Cardiac fibroblast (primary cell): Measurements from ENCODE around the gene BCL2A1.

Source experiments
- DNase-seq, 2 donors: peaks; one replicate each; pipeline versions ENCODE4 v3.0.0 to v3.0.0-alpha.2; 2010; ENCODE audit warnings: low read depth in 2 of 2
- H3K4me3 ChIP-seq, 2 donors: replicated peaks in 1 of 2; 1 replicate in 1 of 2; 2 replicates in 1 of 2; pipeline ENCODE4 v1.5.1; 2011; ENCODE audit warnings: low read depth in 2 of 2, low read length in 2 of 2, mild to moderate bottlenecking in 2 of 2, moderate library complexity in 1 of 2
- TF ChIP-seq, protein P1 (sequence below): IDR thresholded peaks from one replicate; pipeline ENCODE4 v1.5.1; 2011; ENCODE audit warnings: low read depth, mild to moderate bottlenecking, low read length, inconsistent platforms

Gene BCL2A1

GRCh38 chr15:79956354-79956939, 14.5 kb downstream of the BCL2A1 start:
- H3K4me3 ChIP-seq = no peak overlapping the region
- TF ChIP-seq, protein P1, sequence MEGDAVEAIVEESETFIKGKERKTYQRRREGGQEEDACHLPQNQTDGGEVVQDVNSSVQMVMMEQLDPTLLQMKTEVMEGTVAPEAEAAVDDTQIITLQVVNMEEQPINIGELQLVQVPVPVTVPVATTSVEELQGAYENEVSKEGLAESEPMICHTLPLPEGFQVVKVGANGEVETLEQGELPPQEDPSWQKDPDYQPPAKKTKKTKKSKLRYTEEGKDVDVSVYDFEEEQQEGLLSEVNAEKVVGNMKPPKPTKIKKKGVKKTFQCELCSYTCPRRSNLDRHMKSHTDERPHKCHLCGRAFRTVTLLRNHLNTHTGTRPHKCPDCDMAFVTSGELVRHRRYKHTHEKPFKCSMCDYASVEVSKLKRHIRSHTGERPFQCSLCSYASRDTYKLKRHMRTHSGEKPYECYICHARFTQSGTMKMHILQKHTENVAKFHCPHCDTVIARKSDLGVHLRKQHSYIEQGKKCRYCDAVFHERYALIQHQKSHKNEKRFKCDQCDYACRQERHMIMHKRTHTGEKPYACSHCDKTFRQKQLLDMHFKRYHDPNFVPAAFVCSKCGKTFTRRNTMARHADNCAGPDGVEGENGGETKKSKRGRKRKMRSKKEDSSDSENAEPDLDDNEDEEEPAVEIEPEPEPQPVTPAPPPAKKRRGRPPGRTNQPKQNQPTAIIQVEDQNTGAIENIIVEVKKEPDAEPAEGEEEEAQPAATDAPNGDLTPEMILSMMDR = no peak
- no peak for DNase-seq

DNA sequence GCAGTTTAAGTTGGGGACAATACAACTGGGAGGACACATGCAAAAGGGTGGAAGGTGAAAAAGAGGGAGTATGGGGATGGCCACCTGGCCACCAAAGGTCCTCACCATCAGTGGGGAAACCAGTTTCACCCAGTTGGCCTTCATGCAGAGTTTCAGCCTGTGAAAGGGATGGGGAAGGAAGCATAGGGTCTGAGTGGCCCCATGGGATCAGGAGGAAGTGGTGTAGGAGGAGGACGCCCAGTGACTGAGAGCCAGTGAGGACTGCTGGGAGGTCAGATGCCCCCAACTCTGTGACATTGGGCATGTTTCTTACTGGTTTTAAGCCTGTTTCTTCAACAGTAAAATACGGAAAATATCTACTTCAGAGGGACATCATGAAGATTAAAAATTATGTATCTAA, 16.3 kb downstream of the BCL2A1 start:
- no peak for DNase-seq
- TF ChIP-seq, protein P1 = no peak
- H3K4me3 ChIP-seq = no peak overlapping the region

DNA sequence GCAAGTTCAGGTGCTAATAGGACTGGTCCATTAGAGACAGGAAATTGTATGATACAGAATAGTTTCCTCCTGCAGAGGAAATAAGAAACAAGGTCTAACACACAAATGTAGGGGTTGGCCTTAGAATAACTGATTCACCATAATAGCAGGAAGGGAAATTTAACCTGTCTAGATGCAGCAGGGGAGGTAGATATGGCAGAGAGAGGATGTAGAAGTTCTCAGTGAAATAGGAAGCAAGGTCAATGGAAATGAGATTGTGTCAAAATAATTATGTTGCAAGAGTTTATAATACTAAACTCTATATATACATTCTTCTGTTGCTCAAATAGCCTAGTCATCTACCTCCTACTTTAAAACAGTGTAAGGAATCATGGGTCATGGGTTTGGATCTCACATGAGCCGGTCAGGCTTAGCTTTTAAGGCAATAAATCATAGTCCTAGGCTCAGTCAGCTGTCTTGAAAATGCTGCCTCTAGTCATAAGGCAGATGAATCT, 17.0 kb downstream of the BCL2A1 start:
- no peak for DNase-seq
- TF ChIP-seq, protein P1 = no peak
- H3K4me3 ChIP-seq = no peak overlapping the region

- no peak for DNase-seq
- TF ChIP-seq, protein P1 = no peak
- H3K4me3 ChIP-seq = no peak overlapping the region
Observed at GRCh38 chr15:79952329-79952728, 18.7 kb downstream of the BCL2A1 start.

DNA sequence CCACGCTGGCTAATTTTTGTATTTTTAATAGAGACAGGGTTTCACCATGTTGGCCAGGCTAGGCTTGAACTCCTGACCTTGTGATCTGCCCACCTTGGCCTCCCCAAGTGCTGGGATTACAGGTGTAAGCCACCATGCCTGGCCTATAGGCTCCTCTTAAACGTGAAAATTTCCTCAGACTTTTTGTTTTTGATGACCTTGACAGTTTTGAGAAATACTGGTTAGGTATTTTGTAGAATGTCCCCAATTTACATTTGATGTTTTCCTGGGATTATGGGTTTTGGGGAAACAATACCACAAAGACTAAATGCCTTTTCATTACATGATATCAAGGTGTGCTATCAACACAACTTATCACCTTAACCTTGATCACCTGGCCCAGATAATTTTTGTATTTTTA, 20.7 kb downstream of the BCL2A1 start:
- no peak overlapping the region for H3K4me3 ChIP-seq
- TF ChIP-seq, protein P1 = no peak
- DNase-seq = no peak

- TF ChIP-seq, protein P1 = no peak
- DNase-seq = no peak
- H3K4me3 ChIP-seq = no peak overlapping the region
Observed at GRCh38 chr15:79948761-79949160, 22.2 kb downstream of the BCL2A1 start.
